Mammary microvascular endothelial cell (primary cell): ENCODE data around the gene DNAJA4. TPM values are rescaled to one million over a fixed set of nuclear protein-coding genes. Genes with fewer than 3 reads are reported as not detected.

Experiments used
- total RNA-seq: library from RNA; depleted of rRNA; stranded (reverse); fragments of >200 nt; gene quantifications from 2 replicates; pipeline ENCODE4 v1.2.3, GENCODE V29; 2015

DNAJA4 gene
- 6.3 and 7.8 TPM in 2 replicates for total RNA-seq

DNA sequence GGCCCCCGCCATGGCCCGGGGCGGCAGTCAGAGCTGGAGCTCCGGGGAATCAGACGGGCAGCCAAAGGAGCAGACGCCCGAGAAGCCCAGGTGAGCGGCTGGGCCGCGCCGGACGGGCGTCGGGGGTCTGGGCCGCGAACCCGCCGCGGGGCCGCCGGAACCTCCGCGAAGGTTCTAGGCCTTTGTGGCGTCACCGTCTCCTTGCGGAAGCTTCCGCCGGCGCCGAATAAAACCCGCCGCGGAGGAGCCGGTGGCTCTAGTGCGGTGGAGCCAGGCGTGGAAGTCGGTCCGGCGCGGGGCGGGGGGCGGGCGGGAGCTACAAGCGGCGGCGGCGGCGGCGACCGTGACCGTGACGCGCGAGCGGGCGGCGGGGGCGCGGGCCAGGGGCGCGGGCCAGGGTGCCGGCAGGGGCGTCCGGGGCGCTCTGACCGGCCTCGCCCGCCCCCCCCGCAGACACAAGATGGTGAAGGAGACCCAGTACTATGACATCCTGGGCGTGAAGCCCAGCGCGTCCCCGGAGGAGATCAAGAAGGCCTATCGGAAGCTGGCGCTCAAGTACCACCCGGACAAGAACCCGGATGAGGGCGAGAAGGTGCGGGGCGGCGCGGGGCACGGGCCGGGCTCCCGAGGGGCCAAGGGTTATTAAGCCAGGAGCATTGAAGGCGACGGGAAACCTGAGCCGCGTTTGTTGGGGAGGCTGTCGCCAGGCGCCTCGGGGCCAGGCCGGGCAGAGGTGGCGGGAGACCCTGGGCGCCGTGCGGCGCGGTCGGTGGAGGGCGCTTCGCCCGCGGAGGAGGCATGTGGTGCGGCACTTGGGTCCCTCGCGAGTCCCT is at the start of gene DNAJA4:
TSS of gene DNAJA4 (plus strand) at position 259 of the 833 bp plus-strand sequence. CDS start at position 461, 202 bp downstream.

GRCh38 chr15:78234515-78235040 is 29.8 kb upstream of the DNAJA4 start, which contains the start of gene ACSBG1:
TSS of gene ACSBG1 (minus strand) at chr15:78234565. CDS start at chr15:78234501, 64 bp downstream.

DNA sequence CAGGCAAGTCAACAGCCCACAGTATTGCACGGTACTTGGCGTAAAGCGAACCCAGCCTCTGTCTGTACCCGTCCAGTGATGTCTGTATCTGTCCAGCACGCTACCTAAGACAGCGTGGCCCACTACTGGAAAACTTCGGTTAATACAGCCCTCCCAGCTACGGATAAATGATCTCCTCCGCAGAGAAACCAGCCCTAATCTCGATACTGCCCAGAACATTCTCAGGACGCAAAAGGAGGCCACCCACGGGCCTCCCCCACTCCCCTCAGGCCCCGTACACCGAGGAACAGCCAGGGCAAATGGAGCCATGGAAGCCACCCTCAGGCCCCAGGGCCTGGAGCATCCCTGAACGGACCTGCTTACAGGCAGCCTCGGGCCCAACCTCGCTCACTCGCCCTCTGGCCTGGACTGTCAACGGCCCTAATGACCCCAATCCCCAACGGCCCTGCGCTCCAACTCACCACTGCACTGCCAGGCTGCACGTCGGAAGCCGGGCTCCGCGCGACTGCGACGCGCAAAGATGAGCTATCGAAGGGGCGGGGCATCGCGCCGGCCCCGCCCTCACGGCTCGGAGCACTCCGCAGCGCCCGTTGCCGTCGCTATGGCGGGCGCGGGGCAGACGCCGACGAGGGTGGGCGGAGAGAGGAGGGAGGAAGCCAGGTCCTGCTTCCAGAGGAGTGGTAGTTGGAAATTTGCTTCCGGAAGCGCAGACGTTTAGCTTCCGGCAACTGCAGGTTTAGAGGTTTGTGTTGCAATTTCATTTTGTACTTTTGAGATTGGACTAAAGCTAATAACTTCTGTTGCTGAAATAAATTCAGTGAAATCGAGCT is 35.0 kb downstream of the DNAJA4 start, which contains the start of gene SKIC8:
TSS of gene SKIC8 (minus strand) at position 509 of the 830 bp plus-strand sequence. CDS start 3,923 bp downstream, outside the sequence.

Other genes with a start within 250 kb of the DNAJA4 start
- 24.8 and 24.9 TPM in 2 replicates for gene TBC1D2B, start 186.9 kb upstream of the DNAJA4 start, total RNA-seq
- gene SH2D7, start 172.0 kb upstream of the DNAJA4 start, total RNA-seq = not detected in 2 replicates
- 0.27 and 3.1 TPM in 2 replicates for gene CIB2, start 133.1 kb upstream of the DNAJA4 start, total RNA-seq
- 51.1 and 68.4 TPM in 2 replicates for gene IDH3A, start 115.2 kb upstream of the DNAJA4 start, total RNA-seq
- 0.07 and 0.25 TPM in 2 replicates for gene ACSBG1, start 30.0 kb upstream of the DNAJA4 start, total RNA-seq
- 74.1 and 85.0 TPM in 2 replicates for gene SKIC8, start 35.0 kb downstream of the DNAJA4 start, total RNA-seq
- 0.20 TPM in 1 of 2 replicates, not detected in the other for gene CRABP1, start 75.8 kb downstream of the DNAJA4 start, total RNA-seq
- gene IREB2, start 173.7 kb downstream of the DNAJA4 start, total RNA-seq = 10.3 and 11.9 TPM in 2 replicates
- gene HYKK, start 243.0 kb downstream of the DNAJA4 start, total RNA-seq = 4.0 and 6.1 TPM in 2 replicates